GM12873 (cell line): Measurements from ENCODE around the gene CNTLN.

ENCODE experiments used
- CTCF ChIP-seq: IDR thresholded peaks from 2 replicates; pipeline ENCODE4 v1.5.1; 2012; ENCODE audit warnings: low read depth, mild to moderate bottlenecking, moderate library complexity, low read length, control low read depth; ENCODE audit not compliant: insufficient read depth; ENCODE audit errors: missing control alignments

The CNTLN gene

GRCh38 chr9:17472126-17472525, 337.3 kb downstream of the CNTLN start:
- TF ChIP-seq CTCF = no peak

- TF ChIP-seq CTCF = no peak
These were observed 341.6 kb downstream of the CNTLN start for GRCh38 chr9:17476401-17476800.

GRCh38 chr9:17477816-17478215, 343.0 kb downstream of the CNTLN start:
- TF ChIP-seq CTCF = no peak

- TF ChIP-seq CTCF = no peak
These were observed 346.1 kb downstream of the CNTLN start for GRCh38 chr9:17480966-17481365.

- no peak for TF ChIP-seq CTCF
These were observed 346.7 kb downstream of the CNTLN start for GRCh38 chr9:17481565-17481964.

- TF ChIP-seq CTCF = no peak
These were observed 350.1 kb downstream of the CNTLN start for GRCh38 chr9:17484906-17485305.

GRCh38 chr9:17486396-17486795, 351.6 kb downstream of the CNTLN start:
- TF ChIP-seq CTCF = no peak
